ENCODE measurements around the gene TTLL3. TPM values are rescaled to one million over a fixed set of nuclear protein-coding genes. Genes with fewer than 3 reads are reported as not detected.

TTLL3 gene
- polyA plus RNA-seq, 1 donor from 2014 or later: 47.6 TPM

- Histone ChIP-seq H3K36me3 (ENCODE audit: insufficient read depth, low read length) (no peaks in the 10 kb centered on the region), H3K9me2 (ENCODE audit: insufficient read depth, low read length) (no peaks in the 10 kb centered on the region), H3K27ac (ENCODE audit: low read length) (no peak overlapping the region), H3K4me2 (ENCODE audit: low read length) (no peak overlapping the region), H3K27me3 (ENCODE audit: insufficient read depth, low read depth, low read length) (no peaks in the 10 kb centered on the region), H3K4me3 (ENCODE audit: low read length) (no peak overlapping the region), H3K9ac (ENCODE audit: low read length) (no peak overlapping the region), H3K79me2 (replicated peaks; ENCODE audit: insufficient read depth, low read length) (no peaks in the 10 kb centered on the region), H3K9me3 (ENCODE audit: low read length) (no peaks in the 10 kb centered on the region), H3F3A (ENCODE audit: insufficient read depth, low read length, poor library complexity, severe bottlenecking) (no peaks in the 10 kb centered on the region), H4K20me1 (ENCODE audit: insufficient read depth) (no peaks in the 10 kb centered on the region), H2AFZ (ENCODE audit: low read depth, low read length) (no peak overlapping the region)
- TF ChIP-seq MXI1 (conservative IDR thresholded peaks at IDR 0.05; ENCODE audit: poor library complexity, severe bottlenecking) (no peak), TAF1 (IDR thresholded peaks at IDR 0.05; ENCODE audit: low read depth) (no peak), CTCF (IDR thresholded peaks at IDR 0.05; ENCODE audit: poor library complexity, severe bottlenecking) (no peak), SMC3 (conservative IDR thresholded peaks at IDR 0.05; ENCODE audit: poor library complexity) (no peak), RAD21 (conservative IDR thresholded peaks at IDR 0.05) (no peak), POLR2AphosphoS5 (IDR thresholded peaks at IDR 0.05) (no peak), EP300 (conservative IDR thresholded peaks at IDR 0.05; ENCODE audit: poor library complexity, severe bottlenecking) (no peak), REST (IDR thresholded peaks at IDR 0.05; ENCODE audit: borderline replicate concordance) (no peak), EZH2 (IDR thresholded peaks at IDR 0.05; ENCODE audit: borderline replicate concordance, insufficient read depth, low read length, poor library complexity, severe bottlenecking) (no peak)
Observed at GRCh38 chr3:9828801-9829755, 19.0 kb downstream of the TTLL3 start.

GRCh38 chr3:9831253-9831652, 21.2 kb downstream of the TTLL3 start:
- Histone ChIP-seq H3K4me2 (ENCODE audit: low read length) (no peak overlapping the region), H3K27me3 (ENCODE audit: insufficient read depth, low read depth, low read length) (no peaks in the 10 kb centered on the region), H2AFZ (ENCODE audit: low read depth, low read length) (no peak overlapping the region), H3K36me3 (ENCODE audit: insufficient read depth, low read length) (no peaks in the 10 kb centered on the region), H3K9ac (ENCODE audit: low read length) (no peak overlapping the region), H4K20me1 (ENCODE audit: insufficient read depth) (no peaks in the 10 kb centered on the region), H3K4me3 (ENCODE audit: low read length) (no peak overlapping the region), H3F3A (ENCODE audit: insufficient read depth, low read length, poor library complexity, severe bottlenecking) (no peaks in the 10 kb centered on the region), H3K79me2 (replicated peaks; ENCODE audit: insufficient read depth, low read length) (no peaks in the 10 kb centered on the region), H3K27ac (ENCODE audit: low read length) (no peak overlapping the region), H3K9me3 (ENCODE audit: low read length) (no peaks in the 10 kb centered on the region), H3K9me2 (ENCODE audit: insufficient read depth, low read length) (no peaks in the 10 kb centered on the region)
- no peak for TF ChIP-seq EP300 (conservative IDR thresholded peaks at IDR 0.05; ENCODE audit: poor library complexity, severe bottlenecking)
- TF ChIP-seq CTCF (IDR thresholded peaks at IDR 0.05; ENCODE audit: poor library complexity, severe bottlenecking): no peak
- no peak for TF ChIP-seq POLR2AphosphoS5 (IDR thresholded peaks at IDR 0.05)
- no peak for TF ChIP-seq RAD21 (conservative IDR thresholded peaks at IDR 0.05)
